Measurements from ENCODE around the gene FOXN3. TPM values are rescaled to one million over a fixed set of nuclear protein-coding genes. Genes with fewer than 3 reads are reported as not detected.

The FOXN3 gene
- total RNA-seq, 1 experiment from 2014 or later = 8.8 TPM

DNA sequence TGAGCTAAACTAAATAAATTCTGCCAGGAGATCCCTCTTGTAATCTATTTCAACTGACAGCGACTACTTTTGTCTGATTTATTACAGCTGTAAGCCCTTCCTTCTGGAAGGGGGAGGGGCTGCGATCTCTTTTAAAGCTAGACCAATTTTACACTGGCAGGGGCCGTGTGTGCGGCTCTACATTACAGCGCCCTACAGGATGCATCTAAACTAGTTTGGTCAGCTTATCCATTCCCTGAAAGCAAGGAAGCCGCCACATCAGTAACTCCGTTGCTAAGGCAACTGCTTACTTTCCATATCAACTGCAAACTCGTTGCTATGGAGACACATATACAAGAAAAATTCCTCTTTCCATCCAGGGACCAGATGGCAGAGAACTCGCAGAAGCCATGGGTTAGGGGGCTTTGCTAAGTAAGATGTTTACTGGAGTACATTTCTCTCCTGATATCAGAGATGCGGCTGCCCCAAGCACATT, 17.4 kb downstream of the FOXN3 start:
- in situ Hi-C loops (cut with HindIII; ENCODE audit: low pct_unique_long_range_greater_than_20kb, low sequenced_read_pairs) (no loop called here), intact Hi-C loops (cut with micrococcal nuclease; ENCODE audit: unreplicated experiment) (no loop called here)
- Histone ChIP-seq H3K4me3 (ENCODE audit: low read depth in 2 of 2, low read length in 2 of 2) (no peak overlapping the region), H3K27me3 (ENCODE audit: control insufficient read depth, insufficient read depth, low read length) (no peaks in the 10 kb centered on the region), H3K9me3 (ENCODE audit: control insufficient read depth, insufficient read depth, low read depth, low read length) (no peaks in the 10 kb centered on the region), H3K36me3 (ENCODE audit: control insufficient read depth, insufficient read depth, low read length) (no peaks in the 10 kb centered on the region), H3K27ac (ENCODE audit: low read length) (no peak overlapping the region), H3K4me1 (ENCODE audit: control insufficient read depth, insufficient read depth, low read length) (no peaks in the 10 kb centered on the region)
- BruUV-seq (replicated peaks) = no TSS peak
- no peak for ATAC-seq
- POLR2A ChIA-PET = no interaction called here
- DNase-seq (ENCODE audit: low read depth, low spot score) = no peak
- TF ChIP-seq, protein P1, sequence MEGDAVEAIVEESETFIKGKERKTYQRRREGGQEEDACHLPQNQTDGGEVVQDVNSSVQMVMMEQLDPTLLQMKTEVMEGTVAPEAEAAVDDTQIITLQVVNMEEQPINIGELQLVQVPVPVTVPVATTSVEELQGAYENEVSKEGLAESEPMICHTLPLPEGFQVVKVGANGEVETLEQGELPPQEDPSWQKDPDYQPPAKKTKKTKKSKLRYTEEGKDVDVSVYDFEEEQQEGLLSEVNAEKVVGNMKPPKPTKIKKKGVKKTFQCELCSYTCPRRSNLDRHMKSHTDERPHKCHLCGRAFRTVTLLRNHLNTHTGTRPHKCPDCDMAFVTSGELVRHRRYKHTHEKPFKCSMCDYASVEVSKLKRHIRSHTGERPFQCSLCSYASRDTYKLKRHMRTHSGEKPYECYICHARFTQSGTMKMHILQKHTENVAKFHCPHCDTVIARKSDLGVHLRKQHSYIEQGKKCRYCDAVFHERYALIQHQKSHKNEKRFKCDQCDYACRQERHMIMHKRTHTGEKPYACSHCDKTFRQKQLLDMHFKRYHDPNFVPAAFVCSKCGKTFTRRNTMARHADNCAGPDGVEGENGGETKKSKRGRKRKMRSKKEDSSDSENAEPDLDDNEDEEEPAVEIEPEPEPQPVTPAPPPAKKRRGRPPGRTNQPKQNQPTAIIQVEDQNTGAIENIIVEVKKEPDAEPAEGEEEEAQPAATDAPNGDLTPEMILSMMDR (IDR thresholded peaks at IDR 0.05) = no peak
- no peak for TF ChIP-seq TCF7L2 (IDR thresholded peaks at IDR 0.05; ENCODE audit: low read depth, low read length)
- no peak for TF ChIP-seq SIN3A (IDR thresholded peaks at IDR 0.05; ENCODE audit: borderline replicate concordance, insufficient read depth, low read depth, low read length)
- CTCF ChIA-PET = no interaction called here

DNA sequence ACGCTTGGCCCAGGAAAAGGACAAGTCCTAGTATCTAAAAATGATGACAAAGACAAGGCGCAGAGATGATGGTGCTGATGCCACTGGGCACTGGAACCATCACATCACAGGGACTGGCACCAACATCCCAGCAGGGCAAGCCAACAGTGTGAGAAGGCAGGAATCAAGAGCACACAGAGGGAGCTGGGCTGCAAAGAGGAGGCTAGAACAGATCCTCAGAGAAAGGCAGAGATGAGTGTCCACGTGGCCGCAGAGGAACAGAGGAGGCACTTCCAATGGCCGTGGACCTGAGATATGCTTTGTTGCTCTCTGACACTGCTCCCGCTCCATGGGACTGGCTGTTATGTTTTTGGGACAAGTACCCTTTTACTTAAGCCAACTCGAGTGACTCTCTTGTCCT, 17.9 kb downstream of the FOXN3 start:
- ATAC-seq (no peak), DNase-seq (ENCODE audit: low read depth, low spot score) (no peak)
- Histone ChIP-seq H3K4me3 (ENCODE audit: low read depth in 2 of 2, low read length in 2 of 2) (no peak overlapping the region), H3K4me1 (ENCODE audit: control insufficient read depth, insufficient read depth, low read length) (no peaks in the 10 kb centered on the region), H3K9me3 (ENCODE audit: control insufficient read depth, insufficient read depth, low read depth, low read length) (no peaks in the 10 kb centered on the region), H3K36me3 (ENCODE audit: control insufficient read depth, insufficient read depth, low read length) (no peaks in the 10 kb centered on the region), H3K27ac (ENCODE audit: low read length) (no peak overlapping the region), H3K27me3 (ENCODE audit: control insufficient read depth, insufficient read depth, low read length) (no peaks in the 10 kb centered on the region)
- ChIA-PET CTCF (no interaction called here), POLR2A (no interaction called here)
- BruUV-seq (replicated peaks) = no TSS peak
- TF ChIP-seq SIN3A (IDR thresholded peaks at IDR 0.05; ENCODE audit: borderline replicate concordance, insufficient read depth, low read depth, low read length) (no peak), POLR2AphosphoS5 (IDR thresholded peaks at IDR 0.05; ENCODE audit: low read depth, low read length) (no peak), TCF7L2 (IDR thresholded peaks at IDR 0.05; ENCODE audit: low read depth, low read length) (no peak)
- TF ChIP-seq, protein P1 (IDR thresholded peaks at IDR 0.05) = no peak
- TF ChIP-seq, protein P2, sequence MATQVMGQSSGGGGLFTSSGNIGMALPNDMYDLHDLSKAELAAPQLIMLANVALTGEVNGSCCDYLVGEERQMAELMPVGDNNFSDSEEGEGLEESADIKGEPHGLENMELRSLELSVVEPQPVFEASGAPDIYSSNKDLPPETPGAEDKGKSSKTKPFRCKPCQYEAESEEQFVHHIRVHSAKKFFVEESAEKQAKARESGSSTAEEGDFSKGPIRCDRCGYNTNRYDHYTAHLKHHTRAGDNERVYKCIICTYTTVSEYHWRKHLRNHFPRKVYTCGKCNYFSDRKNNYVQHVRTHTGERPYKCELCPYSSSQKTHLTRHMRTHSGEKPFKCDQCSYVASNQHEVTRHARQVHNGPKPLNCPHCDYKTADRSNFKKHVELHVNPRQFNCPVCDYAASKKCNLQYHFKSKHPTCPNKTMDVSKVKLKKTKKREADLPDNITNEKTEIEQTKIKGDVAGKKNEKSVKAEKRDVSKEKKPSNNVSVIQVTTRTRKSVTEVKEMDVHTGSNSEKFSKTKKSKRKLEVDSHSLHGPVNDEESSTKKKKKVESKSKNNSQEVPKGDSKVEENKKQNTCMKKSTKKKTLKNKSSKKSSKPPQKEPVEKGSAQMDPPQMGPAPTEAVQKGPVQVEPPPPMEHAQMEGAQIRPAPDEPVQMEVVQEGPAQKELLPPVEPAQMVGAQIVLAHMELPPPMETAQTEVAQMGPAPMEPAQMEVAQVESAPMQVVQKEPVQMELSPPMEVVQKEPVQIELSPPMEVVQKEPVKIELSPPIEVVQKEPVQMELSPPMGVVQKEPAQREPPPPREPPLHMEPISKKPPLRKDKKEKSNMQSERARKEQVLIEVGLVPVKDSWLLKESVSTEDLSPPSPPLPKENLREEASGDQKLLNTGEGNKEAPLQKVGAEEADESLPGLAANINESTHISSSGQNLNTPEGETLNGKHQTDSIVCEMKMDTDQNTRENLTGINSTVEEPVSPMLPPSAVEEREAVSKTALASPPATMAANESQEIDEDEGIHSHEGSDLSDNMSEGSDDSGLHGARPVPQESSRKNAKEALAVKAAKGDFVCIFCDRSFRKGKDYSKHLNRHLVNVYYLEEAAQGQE (IDR thresholded peaks at IDR 0.05; ENCODE audit: insufficient read depth in 1 of 2, low read depth in 2 of 2, low read length in 1 of 2) = no peak
- intact Hi-C loops (cut with micrococcal nuclease; ENCODE audit: unreplicated experiment) = no loop called here
- in situ Hi-C loops (cut with HindIII; ENCODE audit: low pct_unique_long_range_greater_than_20kb, low sequenced_read_pairs) = no loop called here
